Measurements from ENCODE around the gene IGF1R.
A peak's percentile ranks its signal among the peaks of the same experiment; 100 is the strongest.

IGF1R gene

DNA sequence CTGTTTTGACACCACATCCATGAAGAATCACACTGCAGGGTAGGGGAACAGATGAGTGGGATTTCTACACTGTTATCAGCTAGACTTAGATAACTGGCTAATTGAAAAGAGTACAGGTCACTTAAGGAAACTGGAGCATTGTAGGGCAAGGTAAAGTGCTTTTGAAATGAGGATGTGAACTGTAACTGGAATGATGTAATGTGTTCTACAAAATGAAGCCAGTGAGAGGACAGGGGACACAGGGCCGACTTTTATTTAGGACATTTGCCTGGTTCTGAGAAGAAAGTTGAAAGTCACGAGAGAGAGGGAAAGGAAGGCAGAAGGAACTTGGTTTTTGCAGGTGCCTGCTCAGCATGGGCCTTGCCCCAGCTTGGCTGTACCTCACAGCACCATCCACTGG, 50.5 kb downstream of the IGF1R start:
- Histone ChIP-seq H3K4me3 (no peak overlapping the region), H3K27ac (no peak overlapping the region)

DNA sequence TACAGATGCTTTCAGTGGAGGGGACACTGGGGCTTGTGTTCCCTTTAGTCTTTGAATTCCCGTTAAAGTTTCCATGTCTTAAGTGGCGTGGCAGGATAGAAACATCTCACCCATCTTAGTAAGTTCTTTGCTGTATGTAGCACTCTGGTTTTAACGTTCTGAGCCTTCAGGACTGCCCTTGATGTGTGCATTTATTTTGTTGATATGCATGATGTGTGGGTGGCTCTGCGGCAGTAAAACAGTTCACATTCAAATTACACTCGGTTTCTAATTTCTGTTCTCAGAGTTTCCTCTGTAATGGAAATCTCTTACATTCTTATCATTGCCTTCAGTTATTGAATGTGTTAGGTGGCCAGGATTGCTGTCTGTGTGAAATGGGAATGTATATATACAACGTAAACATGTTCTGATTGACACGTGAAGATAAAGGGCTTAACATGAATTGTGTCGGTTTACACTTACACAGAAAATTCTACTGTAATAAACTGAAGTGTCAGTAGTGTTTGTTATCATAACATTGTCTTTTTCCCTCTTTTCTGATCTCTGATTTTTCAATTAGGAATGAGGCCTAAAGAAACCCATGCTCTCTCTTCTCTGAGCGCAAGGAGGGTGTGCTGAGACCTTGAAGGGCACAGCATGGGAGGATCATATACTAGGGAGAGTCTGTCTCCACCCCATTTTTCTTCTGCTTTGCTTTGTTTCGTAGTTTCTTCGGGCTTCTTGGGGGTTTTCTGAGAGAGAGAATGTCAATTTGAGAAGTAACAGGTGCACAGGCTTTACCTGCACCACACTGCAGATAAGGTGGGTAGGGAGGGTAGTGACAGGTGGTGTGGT, 51.5 kb downstream of the IGF1R start:
- H3K4me3 ChIP-seq = no peak overlapping the region
- H3K27ac ChIP-seq = no peak overlapping the region

DNA sequence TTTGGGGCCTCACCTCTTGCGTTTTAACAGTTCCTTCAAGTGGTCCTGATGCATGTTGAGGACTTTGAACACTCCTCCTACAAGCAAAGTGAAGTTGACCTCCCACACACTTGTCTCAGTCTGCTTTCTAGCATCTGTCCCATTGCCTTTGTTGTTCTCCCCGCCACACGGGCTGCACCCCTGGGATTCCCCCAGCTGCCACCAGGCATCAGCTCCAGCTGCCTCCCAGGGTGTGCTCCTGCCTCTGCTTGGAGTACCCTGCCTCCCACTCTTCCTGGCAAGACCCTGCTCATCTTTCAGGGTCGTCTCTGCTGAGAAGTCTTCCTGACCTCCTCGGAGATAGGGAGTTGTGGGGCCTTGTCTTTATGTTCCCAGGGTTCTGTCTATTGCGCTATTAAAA, 52.2 kb downstream of the IGF1R start:
- Histone ChIP-seq H3K27ac (no peak overlapping the region), H3K4me3 (no peak overlapping the region)

DNA sequence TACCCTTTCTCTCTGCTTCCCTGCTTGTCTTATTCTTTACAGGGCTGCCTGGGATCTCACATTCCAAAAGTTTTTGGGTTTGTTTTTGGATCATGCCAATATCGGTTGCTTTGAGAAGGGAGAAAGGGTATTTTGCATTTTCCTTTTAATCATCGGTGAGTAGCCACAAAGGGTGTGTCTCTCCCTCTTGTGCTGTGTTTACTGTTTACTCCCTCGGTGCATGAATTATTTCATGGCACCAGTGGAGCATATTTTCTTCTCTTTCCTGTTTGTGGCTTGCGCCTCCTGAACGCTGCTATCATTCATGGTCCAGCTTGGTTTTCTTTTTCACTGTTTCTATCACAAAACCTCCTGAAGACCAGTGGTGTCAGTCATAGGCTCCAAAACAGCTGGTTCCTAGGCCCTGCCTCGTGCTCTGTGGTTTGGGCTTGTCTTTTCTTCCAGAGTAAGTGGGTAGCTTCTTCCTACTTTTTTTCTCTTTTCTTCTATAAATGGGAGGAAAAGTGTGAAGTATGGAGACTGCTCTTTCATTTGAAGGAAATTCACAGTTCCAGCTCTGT, 54.9 kb downstream of the IGF1R start:
- Histone ChIP-seq H3K4me3 (no peak overlapping the region), H3K27ac (peak overlapping the region in 1 of 21 experiments; percentile 62)

DNA sequence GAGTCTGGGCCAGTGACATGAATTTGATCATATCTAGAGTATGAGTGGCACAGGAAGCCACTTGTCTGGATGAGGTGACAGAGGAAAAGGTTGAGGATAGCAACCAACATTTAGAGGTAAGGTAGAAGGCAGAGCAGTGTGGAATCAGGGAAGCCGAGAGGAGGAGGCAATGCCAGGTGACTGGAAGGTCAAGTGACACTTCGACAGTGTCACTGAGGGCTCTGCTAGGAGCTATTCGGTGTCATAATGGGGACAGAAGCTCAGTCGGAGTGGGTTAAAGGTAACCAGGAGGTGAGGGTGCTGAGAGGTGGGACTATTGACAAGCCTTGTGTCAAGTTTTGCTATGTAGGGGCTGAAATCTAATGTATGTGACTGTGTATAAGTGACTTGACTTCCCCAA, 56.7 kb downstream of the IGF1R start:
- Histone ChIP-seq H3K4me3 (no peak overlapping the region), H3K27ac (no peak overlapping the region)

DNA sequence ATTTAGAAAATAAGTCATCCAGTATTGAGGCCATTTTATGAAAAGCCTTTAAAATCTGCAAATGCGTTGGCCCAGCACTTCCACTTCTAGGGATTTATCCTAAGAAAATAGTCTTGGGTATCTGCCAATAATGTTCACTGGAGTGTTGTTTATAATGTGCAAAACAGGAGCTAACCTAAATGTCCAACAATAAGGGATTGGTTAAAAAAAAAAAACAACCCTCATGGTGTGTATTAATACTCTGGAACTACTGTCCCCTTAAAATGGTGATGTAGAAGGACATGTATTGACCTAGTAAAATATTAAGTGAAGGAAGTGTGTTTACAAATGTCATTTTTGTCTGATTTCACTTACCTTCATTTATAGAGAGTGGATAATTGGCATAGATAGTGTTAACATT, 58.0 kb downstream of the IGF1R start:
- no peak overlapping the region for H3K4me3 ChIP-seq
- H3K27ac ChIP-seq = no peak overlapping the region

DNA sequence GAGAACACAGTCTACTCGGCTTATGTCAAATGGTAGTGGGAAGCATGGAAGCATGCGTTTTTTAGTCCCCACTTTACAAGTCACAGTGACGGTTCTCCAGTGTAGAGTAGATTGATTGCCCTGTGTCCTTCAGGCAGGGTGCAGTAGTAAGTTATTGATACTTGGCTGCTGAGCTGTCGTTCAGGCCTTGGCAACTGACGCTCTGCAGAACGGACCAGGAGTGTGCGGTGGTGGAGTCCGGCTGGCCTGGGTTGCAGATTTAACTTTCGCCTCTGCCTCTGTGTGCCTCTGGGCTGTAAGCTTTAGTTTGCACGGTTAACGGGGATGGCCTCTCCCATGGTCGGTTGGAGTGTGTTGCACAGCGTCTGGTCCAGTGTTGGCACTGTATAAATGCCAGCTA, 58.6 kb downstream of the IGF1R start:
- H3K4me3 ChIP-seq = no peak overlapping the region
- H3K27ac ChIP-seq = no peak overlapping the region

DNA sequence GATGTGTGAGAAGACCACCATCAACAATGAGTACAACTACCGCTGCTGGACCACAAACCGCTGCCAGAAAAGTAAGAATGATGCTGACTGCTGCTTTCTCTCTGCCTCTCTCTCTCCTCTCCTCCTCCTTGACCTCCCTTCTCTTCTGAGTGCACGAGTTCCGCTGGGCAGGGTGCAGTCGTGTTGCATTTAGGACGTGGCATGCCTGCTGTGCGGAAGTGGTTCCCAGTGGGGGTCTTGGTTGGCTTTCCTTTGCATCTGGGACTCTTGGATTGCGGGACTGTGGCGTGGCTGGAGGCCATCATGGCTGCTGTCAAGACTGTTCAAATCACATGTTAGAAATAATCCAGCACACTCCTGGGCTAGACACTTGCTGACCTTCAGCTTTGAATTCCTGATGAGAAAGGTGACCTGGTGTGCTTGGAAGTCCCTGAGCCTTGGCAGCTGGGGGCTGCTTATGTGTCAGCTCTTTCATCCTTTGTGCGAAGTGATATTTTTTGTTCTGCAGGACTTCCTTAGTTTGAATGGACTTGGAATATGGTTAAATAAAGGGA, 59.8 kb downstream of the IGF1R start:
- no peak overlapping the region for H3K4me3 ChIP-seq
- H3K27ac ChIP-seq = no peak overlapping the region

DNA sequence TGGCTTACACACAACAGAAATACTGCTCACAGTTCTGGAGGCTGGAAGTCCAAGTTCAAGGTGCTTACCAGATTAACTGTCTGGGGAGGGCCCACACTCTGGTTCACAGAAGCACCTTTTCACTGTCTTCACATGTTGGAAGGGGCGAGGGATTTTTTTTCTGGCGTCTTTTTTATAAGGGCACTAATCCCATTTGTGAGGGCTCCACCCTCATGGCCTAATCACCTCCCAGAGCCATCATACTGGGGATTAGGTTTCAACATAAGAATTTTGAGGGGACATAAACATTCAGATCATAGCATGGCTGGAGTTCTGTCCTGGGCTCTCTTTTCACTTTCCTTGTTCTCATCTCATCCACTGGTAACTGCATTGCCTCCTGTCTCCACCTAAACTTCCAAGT, 63.5 kb downstream of the IGF1R start:
- H3K4me3 ChIP-seq = no peak overlapping the region

DNA sequence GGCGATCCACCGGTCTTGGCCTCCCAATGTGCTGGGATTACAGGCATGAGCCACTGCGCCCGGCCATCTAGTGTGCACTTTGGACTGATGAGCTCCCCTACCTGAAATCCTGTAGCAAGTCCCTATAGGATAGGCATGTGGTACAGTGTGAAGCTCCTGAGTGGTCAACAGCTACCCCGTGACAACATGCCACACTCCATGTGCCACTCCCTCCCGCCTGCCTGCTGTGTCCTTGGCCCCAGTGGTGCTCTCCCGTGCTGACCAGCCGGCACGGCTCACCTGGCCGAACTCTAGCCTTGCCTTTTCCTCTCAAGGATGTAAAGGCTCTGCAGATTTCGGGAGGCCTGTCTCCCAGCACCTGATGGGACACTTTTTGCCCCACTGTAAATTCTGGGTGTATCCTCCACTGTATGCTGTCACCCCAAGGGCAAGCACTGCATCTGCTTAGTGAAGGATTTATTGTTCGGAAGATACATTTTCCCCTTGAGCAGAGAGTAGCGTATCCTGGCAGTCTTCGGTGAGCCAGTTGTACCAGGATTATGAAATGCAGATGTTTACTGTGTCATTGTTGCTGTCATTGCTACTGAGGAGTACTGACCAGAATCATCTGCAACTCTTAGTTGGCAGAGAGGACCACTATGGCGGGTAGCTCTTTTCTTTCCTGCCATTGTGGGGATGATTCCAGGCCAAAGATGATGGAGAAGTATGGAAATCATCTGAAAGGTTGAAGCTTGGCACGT, 64.7 kb downstream of the IGF1R start:
- Histone ChIP-seq H3K4me3 (no peak overlapping the region), H3K27ac (peak overlapping the region in 13 of 21 experiments; percentile 6 to 64 (median 49))

More for the DNA sequence above, 63.5 kb downstream of the IGF1R start:
- no peak overlapping the region for H3K27ac ChIP-seq

DNA sequence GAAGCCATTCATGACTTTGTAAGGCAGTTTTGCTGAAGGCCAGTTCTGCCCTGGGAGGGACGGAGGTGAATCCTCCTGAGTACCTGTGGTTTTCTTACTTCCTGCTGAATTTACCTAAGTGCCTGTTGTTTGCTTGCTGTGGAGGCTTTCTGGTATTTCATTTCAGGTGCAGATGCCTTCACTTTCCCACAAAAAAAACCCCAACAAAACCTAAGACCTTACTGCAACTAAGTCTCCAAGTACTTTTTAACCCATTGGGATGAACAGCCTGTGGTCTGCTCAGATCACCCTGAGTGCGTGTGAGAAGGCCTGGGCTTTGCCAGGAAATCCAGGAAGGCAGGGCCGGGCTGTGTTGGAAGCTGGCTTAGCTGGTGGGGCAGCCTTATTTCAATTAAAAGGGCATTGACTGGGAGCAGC, 65.3 kb downstream of the IGF1R start:
- Histone ChIP-seq H3K4me3 (no peak overlapping the region), H3K27ac (peak overlapping the region in 14 of 21 experiments; percentile 3 to 64 (median 46))

DNA sequence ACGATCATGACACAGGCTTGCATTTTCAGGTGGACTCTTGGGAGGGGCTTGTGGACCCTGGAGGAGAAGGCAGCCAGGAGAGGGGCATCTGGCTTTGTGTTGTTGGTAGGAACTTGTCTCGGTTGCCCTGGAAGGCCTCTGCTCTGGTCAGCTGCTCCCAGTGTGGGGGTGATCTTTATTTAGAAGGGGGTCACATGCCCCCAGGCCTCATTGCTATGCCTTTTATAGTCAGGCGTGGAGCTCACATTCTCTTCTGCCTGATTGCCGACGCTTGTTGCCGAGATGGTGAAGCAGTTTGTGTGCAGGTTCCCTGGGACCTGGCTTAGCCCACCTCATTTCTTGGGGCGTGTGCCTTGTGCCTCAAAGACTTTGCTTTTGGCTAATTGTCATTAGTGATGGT, 66.6 kb downstream of the IGF1R start:
- H3K27ac ChIP-seq = peak overlapping the region in 8 of 21 experiments; percentile 6 to 76 (median 65)
- no peak overlapping the region for H3K4me3 ChIP-seq

DNA sequence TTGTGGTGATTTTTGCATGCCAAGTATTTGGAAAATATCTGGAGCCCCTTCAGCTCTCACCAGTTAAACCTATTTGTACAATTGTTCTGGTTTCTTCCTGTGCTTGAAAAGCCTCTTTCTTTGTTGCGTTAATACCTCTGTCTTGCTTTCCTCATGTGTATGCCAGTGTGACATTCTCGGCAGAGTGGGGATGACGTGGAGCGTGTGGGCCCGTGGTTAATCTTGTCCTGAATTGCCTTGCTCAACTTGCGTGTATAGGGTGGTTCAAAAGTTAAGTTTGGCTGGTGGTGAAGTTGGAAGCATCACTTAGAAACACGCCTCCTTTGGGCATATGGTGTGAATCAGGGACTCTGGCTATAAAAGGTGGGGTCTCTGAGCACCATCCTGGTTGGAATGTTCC, 67.1 kb downstream of the IGF1R start:
- Histone ChIP-seq H3K4me3 (no peak overlapping the region), H3K27ac (peak overlapping the region in 8 of 21 experiments; percentile 6 to 76 (median 65))

DNA sequence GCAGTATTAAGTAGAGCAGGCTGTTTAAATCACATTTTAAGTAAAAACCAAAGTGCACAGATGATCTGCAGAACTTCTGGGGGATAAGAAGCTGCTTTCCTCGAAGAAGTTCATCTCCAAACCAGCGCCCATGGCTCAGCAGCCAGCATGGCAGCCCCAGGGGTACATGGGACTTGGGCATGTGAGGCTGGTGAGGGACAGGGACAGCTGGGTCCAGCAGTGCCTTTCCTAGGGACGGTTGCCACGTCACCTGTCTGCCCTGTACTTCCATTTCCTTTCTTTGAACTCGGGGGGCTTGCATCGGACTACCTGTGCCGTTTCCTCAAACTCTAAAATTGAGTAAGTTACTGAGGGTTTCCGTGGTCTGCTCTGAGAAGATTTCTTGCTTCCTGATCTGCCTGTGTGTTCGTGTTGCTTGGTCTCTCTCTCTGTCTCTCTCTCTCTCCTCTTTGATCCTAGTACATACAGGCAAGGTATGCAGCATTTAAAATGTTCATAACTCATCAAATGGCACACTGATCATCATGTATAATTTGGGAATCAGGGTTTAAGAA, 67.6 kb downstream of the IGF1R start:
- H3K27ac ChIP-seq = peak overlapping the region in 5 of 21 experiments; percentile 19 to 69 (median 60)
- no peak overlapping the region for H3K4me3 ChIP-seq

DNA sequence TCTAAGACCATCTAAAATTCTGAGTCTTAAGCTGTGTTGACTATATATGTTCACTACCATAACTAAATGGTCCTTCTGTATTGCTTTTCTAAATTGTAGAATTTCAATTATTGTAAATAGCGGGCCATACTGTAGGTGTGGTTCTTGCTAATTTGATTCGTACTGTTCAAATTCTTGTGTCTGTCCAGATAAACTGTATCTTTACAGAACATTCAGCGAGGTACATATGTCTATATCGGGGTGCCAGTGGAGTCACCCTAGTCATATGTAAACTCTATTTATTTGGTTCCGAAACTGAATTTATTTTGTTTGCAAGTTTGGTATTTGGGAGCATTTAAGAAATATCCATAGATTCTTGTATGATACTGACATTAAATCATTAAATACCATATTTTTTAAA, 69.0 kb downstream of the IGF1R start:
- H3K4me3 ChIP-seq = no peak overlapping the region
- H3K27ac ChIP-seq = no peak overlapping the region

DNA sequence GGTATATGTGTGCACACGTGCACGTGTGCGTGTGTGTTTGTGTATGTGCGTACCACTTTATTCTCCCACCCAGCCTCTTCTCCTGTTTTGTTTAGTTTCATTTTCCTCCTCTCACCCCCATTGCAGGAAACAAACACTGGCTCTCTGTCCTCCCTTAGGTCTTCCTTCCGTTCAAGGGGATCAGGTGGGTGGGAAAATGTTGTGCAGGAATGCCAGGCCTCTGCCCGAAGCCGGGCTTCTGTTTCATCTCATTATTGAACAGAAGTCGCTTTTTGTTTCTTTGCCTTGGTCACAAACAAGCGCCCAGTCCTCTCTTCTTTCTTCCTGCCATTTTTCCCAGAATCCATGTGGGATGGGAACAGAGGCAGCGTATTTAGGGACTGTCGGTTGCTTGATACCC, 69.6 kb downstream of the IGF1R start:
- no peak overlapping the region for H3K27ac ChIP-seq
- no peak overlapping the region for H3K4me3 ChIP-seq

DNA sequence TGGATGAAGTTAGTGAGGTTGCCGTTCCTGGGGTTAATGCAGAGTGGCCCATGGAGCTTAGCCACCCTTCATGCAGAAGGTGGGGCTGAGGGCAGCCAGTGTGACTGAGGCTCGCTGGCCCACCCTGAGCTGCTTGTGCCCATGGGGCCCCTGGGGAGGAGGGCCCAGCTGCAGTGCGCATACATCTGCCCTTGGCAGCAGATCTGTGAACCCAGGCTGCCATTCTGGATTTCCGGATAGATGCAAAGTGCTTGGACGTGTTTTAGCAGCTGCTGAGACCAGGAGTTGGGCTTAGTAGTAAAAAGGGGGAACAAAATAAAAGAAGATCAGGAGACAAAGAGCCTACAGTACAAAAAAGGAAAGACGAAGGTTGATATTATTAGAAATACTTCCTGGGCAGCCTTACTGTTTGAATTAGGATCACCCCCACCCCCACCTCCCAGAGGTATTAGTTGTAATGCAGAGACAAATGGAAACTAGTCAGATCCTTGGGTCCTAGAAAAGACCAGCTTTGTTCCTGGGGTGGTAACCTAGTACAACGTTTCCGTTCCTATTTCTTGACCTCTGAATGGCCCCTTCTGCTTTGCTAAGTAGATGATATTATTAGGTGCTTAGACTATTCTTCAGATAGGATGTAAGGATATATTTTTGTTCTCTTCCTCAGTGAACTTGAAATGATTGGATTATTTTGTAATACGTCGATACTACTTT, 70.2 kb downstream of the IGF1R start:
- peak overlapping the region in 1 of 21 experiments; percentile 46 for H3K27ac ChIP-seq
- H3K4me3 ChIP-seq = no peak overlapping the region

DNA sequence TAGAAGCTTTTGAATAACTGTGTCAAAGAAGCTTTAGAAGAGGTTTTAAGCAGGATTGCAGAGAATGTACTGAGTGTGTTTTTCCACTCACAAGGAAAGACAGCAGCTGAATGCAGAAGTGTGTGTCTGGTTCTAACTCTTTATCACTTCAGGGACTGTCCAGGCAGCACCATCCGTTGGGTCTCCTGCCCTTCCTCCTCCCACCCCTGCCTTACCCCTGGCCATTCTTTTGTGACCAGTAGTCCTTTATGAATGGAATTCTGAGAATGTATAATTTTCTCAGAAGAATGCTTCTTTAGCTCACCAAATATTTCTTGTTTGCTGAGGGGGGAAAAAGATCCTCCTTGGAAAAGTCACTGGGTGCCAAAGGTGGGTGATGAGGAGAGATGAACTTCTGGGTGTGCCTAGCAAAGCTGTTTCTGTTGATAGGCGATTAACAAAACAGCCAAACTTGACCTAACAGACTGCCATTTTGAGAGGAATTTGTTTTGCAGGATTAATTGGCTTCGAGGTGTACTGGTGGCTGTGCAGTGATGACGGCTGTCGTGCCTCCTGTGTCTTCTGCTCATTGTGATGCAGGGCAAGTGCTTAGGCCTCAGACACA, 70.9 kb downstream of the IGF1R start:
- no peak overlapping the region for H3K27ac ChIP-seq
- H3K4me3 ChIP-seq = no peak overlapping the region

DNA sequence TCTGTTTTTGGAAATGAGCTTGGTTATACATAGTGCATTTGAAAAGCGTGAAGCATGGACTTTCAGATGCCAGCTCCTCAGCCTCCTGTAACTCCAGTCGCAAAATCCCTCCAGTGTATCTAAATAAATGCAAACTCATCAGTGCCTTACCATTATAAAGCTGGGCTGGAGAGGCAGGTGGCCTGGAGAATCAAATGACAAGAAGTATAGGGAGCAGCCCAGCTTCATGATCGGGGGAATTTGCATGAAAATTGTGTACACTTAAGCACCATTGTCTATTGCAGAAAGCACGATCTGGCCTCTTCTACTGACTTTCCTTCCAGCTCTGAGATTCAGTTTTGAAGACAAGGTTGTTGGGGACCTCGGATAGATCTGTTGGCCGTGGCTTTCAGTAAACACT, 71.7 kb downstream of the IGF1R start:
- Histone ChIP-seq H3K4me3 (no peak overlapping the region), H3K27ac (no peak overlapping the region)
